Liver (tissue), 9 donors: ENCODE data around the gene SMYD3. TPM values are rescaled to one million over a fixed set of nuclear protein-coding genes. Genes with fewer than 3 reads are reported as not detected.

ENCODE experiments used
- DNase-seq: peaks from one replicate; pipeline ENCODE4 v3.0.0-alpha.2; 2017; ENCODE audit warnings: low spot score
- H3K27ac ChIP-seq, 2 donors: one replicate each; pipeline ENCODE4 v1.7.0; 2013; ENCODE audit warnings: inconsistent platforms in 2 of 2, low read length in 2 of 2, control low read depth in 1 of 2, low read depth in 1 of 2, mild to moderate bottlenecking in 1 of 2
- H3K27me3 ChIP-seq, 4 donors: one replicate each; pipeline versions ENCODE4 v1.6.1 to v1.7.0; 2013; ENCODE audit warnings: low read length in 3 of 4, inconsistent platforms in 1 of 4, mild to moderate bottlenecking in 1 of 4, moderate library complexity in 1 of 4; ENCODE audit not compliant: control insufficient read depth in 4 of 4, insufficient read depth in 4 of 4
- H3K36me3 ChIP-seq, 4 donors: one replicate each; pipeline versions ENCODE4 v1.6.1 to v1.7.0; 2013; ENCODE audit warnings: low read length in 3 of 4, mild to moderate bottlenecking in 3 of 4, low read depth in 1 of 4, moderate library complexity in 1 of 4; ENCODE audit not compliant: control insufficient read depth in 4 of 4, insufficient read depth in 3 of 4
- H3K4me1 ChIP-seq, 4 donors: one replicate each; pipeline versions ENCODE4 v1.6.1 to v1.7.0; 2013; ENCODE audit warnings: low read length in 3 of 4, mild to moderate bottlenecking in 3 of 4, moderate library complexity in 1 of 4; ENCODE audit not compliant: control insufficient read depth in 4 of 4, insufficient read depth in 4 of 4
- H3K4me3 ChIP-seq, 3 donors: one replicate each; pipeline versions ENCODE4 v1.6.1 to v1.7.0; 2013; ENCODE audit warnings: low read length in 3 of 3, control low read depth in 1 of 3, low read depth in 1 of 3, mild to moderate bottlenecking in 1 of 3
- H3K9ac ChIP-seq, 2 donors: one replicate each; pipeline ENCODE4 v1.7.0; 2013; ENCODE audit warnings: low read length in 2 of 2, mild to moderate bottlenecking in 2 of 2, moderate library complexity in 2 of 2, control low read depth in 1 of 2, low read depth in 1 of 2
- H3K9me3 ChIP-seq, 4 donors: one replicate each; pipeline versions ENCODE4 v1.6.1 to v1.7.0; 2013; ENCODE audit warnings: low read length in 3 of 4; ENCODE audit not compliant: control insufficient read depth in 4 of 4
- CTCF ChIP-seq: fragments of 150-350 bp; IDR thresholded peaks from 2 replicates; pipeline ENCODE4 v1.5.1; 2017; ENCODE audit warnings: improper control_type of control experiment, low read depth, low read length; ENCODE audit not compliant: missing input control
- EGR1 ChIP-seq, 2 donors: IDR thresholded peaks; 2 replicates each; pipeline ENCODE4 v1.6.1; 2016 to 2018; ENCODE audit warnings: antibody characterized with exemption in 2 of 2, low read depth in 2 of 2
- FOXA1 ChIP-seq: IDR thresholded peaks from 2 replicates; pipeline ENCODE4 v1.6.1; 2016; ENCODE audit warnings: antibody characterized with exemption
- GABPA ChIP-seq, 2 donors: IDR thresholded peaks in 1 of 2; conservative IDR thresholded peaks in 1 of 2; 2 replicates each; pipeline ENCODE4 v1.6.1; 2016; ENCODE audit warnings: antibody characterized with exemption in 2 of 2, mild to moderate bottlenecking in 1 of 2, moderate library complexity in 1 of 2
- HNF4A ChIP-seq, 2 donors: conservative IDR thresholded peaks; 2 replicates each; pipeline ENCODE4 v1.6.1; 2016; ENCODE audit warnings: antibody characterized with exemption in 2 of 2, mild to moderate bottlenecking in 2 of 2
- HNF4G ChIP-seq: IDR thresholded peaks from 2 replicates; pipeline ENCODE4 v1.6.1; 2016; ENCODE audit warnings: antibody characterized with exemption
- JUND ChIP-seq, 2 donors: IDR thresholded peaks; 2 replicates each; pipeline ENCODE4 v1.6.1; 2016; ENCODE audit warnings: antibody characterized with exemption in 2 of 2
- MAX ChIP-seq: IDR thresholded peaks from 2 replicates; pipeline ENCODE4 v1.6.1; 2016; ENCODE audit warnings: antibody characterized with exemption
- NR2F2 ChIP-seq: IDR thresholded peaks from 2 replicates; pipeline ENCODE4 v1.6.1; 2016; ENCODE audit warnings: antibody characterized with exemption
- RAD21 ChIP-seq, 2 donors: IDR thresholded peaks; 2 replicates each; pipeline ENCODE4 v1.6.1; 2016; ENCODE audit warnings: antibody characterized with exemption in 2 of 2, mild to moderate bottlenecking in 2 of 2
- RXRA ChIP-seq, 2 donors: IDR thresholded peaks; 2 replicates each; pipeline ENCODE4 v1.6.1; 2017 to 2018; ENCODE audit warnings: antibody characterized with exemption in 2 of 2, mild to moderate bottlenecking in 1 of 2
- SP1 ChIP-seq: IDR thresholded peaks from 2 replicates; pipeline ENCODE4 v1.6.1; 2018; ENCODE audit warnings: antibody characterized with exemption, mild to moderate bottlenecking
- TAF1 ChIP-seq: conservative IDR thresholded peaks from 2 replicates; pipeline ENCODE4 v1.6.1; 2016; ENCODE audit warnings: antibody characterized with exemption, mild to moderate bottlenecking
- YY1 ChIP-seq: IDR thresholded peaks from 2 replicates; pipeline ENCODE4 v1.6.1; 2016; ENCODE audit warnings: antibody characterized with exemption, mild to moderate bottlenecking
- ZBTB33 ChIP-seq: IDR thresholded peaks from 2 replicates; pipeline ENCODE4 v1.6.1; 2016; ENCODE audit warnings: antibody characterized with exemption
- WGBS: extraction: QIAGEN DNeasy Blood & Tissue Kit; methylation state at CpG from one replicate; pipeline ENCODE4 v1.1.7; 2013; 5-methylcytosine and 5-hydroxymethylcytosine counted together
- polyA plus RNA-seq, 2 donors: library from polyadenylated mRNA; stranded (reverse) in 1 of 2; unstranded in 1 of 2; fragments of 200-250 nt in 1 of 2; fragments of >200 nt in 1 of 2; fragmentation: Nextera tagmentation in 1 of 2; extraction: Ambion mirVana in 1 of 2; gene quantifications; one replicate each; pipeline versions ENCODE4 v1.2.1 to v1.2.3, GENCODE V29; 2013 to 2015
- total RNA-seq, 2 donors: library from RNA; depleted of rRNA; stranded (reverse); fragments of >200 nt; gene quantifications; one replicate each; pipeline ENCODE4 v1.2.3, GENCODE V29; 2014
- TF ChIP-seq, protein P1 (sequence below): IDR thresholded peaks from 2 replicates; pipeline ENCODE4 v1.6.1; 2016; ENCODE audit warnings: antibody characterized with exemption, mild to moderate bottlenecking
- TF ChIP-seq, protein P2 (sequence below): IDR thresholded peaks from 2 replicates; pipeline ENCODE4 v1.6.1; 2016; ENCODE audit warnings: antibody characterized with exemption
- donor health status: healthy.
- donor health status: healthy.
- donor health status: healthy.
- donor health status: healthy.
- donor health status: healthy.

Gene SMYD3
- total and polyA plus RNA-seq, 4 donors, result 3.1 to 9.1 (median 8.0) TPM

DNA sequence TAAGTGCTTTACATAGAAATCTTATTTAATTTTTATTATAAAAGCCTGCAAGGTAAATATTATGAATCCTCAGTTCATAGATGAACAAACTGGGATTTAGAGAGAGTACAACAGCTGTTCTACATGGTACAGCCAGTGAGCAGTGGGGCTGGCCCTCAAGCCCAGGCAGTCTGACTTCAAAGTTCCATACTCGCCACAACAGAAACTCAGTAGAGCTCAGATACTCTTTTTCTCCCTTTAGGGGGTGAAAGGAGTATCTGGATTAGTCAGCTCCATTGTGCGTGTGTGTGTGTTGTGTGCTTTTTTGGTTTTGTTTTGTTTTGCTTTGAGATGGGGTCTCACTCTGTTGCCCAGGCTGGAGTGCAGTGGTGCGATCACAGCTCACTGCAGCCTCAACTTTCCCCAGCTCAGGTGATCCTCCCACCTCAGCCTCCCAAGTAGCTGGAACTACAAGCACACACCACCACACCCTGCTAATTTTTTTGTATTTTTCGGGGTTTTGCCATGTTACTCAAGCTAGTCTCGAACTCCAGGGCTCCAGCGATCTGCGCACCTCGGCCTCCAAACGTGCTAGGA lies 378.5 kb downstream of the SMYD3 start:
- no peak overlapping the region for H3K4me3 ChIP-seq
- DNase-seq, result no peak
- H3K36me3 ChIP-seq, result no peaks in the 10 kb centered on the region
- WGBS, result 96% methylated on average over 9 of the region's 9 CpGs
- H3K9me3 ChIP-seq, result no peaks in the 10 kb centered on the region
- no peaks in the 10 kb centered on the region for H3K4me1 ChIP-seq
- TF ChIP-seq MAX (no peak), RAD21 (IDR thresholded peaks at IDR 0.05) (no peak), CTCF (no peak), EGR1 (IDR thresholded peaks at IDR 0.05; ENCODE audit: low read depth in 2 of 2) (no peak)
- TF ChIP-seq, protein P1, sequence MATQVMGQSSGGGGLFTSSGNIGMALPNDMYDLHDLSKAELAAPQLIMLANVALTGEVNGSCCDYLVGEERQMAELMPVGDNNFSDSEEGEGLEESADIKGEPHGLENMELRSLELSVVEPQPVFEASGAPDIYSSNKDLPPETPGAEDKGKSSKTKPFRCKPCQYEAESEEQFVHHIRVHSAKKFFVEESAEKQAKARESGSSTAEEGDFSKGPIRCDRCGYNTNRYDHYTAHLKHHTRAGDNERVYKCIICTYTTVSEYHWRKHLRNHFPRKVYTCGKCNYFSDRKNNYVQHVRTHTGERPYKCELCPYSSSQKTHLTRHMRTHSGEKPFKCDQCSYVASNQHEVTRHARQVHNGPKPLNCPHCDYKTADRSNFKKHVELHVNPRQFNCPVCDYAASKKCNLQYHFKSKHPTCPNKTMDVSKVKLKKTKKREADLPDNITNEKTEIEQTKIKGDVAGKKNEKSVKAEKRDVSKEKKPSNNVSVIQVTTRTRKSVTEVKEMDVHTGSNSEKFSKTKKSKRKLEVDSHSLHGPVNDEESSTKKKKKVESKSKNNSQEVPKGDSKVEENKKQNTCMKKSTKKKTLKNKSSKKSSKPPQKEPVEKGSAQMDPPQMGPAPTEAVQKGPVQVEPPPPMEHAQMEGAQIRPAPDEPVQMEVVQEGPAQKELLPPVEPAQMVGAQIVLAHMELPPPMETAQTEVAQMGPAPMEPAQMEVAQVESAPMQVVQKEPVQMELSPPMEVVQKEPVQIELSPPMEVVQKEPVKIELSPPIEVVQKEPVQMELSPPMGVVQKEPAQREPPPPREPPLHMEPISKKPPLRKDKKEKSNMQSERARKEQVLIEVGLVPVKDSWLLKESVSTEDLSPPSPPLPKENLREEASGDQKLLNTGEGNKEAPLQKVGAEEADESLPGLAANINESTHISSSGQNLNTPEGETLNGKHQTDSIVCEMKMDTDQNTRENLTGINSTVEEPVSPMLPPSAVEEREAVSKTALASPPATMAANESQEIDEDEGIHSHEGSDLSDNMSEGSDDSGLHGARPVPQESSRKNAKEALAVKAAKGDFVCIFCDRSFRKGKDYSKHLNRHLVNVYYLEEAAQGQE, result no peak
- TF ChIP-seq, protein P2, sequence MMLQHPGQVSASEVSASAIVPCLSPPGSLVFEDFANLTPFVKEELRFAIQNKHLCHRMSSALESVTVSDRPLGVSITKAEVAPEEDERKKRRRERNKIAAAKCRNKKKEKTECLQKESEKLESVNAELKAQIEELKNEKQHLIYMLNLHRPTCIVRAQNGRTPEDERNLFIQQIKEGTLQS, result no peak
- no peak overlapping the region for H3K27ac ChIP-seq
- H3K27me3 ChIP-seq, result no peaks in the 10 kb centered on the region
- no peak overlapping the region for H3K9ac ChIP-seq

DNA sequence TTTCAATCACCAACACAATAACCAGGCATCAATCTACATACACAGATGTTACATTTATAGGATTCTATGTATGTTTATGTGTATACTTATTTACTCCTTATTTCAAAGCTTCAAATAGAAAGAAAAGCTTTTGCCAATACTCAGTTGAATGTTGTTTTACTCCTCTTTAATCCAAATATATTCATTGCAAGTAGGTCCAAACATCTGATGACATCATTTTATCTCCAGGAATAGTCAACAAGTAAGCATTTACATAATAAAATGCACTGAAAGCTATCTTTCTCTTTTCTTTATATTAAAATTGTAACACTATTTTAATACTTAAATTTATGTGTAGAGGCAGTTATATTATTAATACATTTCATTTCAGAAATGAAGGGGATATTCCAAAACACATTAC lies 380.5 kb downstream of the SMYD3 start:
- Histone ChIP-seq H3K9me3 (no peaks in the 10 kb centered on the region), H3K27me3 (no peaks in the 10 kb centered on the region), H3K4me3 (no peak overlapping the region), H3K9ac (no peak overlapping the region), H3K36me3 (no peaks in the 10 kb centered on the region), H3K4me1 (no peaks in the 10 kb centered on the region), H3K27ac (no peak overlapping the region)
- no peak for DNase-seq
- TF ChIP-seq, protein P1, result no peak
- TF ChIP-seq HNF4A (conservative IDR thresholded peaks at IDR 0.05) (no peak), HNF4G (no peak), TAF1 (no peak), SP1 (no peak), EGR1 (IDR thresholded peaks at IDR 0.05; ENCODE audit: low read depth in 2 of 2) (no peak), MAX (no peak), GABPA (IDR thresholded peaks at IDR 0.05 in 1 of 2, conservative IDR thresholded peaks at IDR 0.05 in 1 of 2) (no peak), FOXA1 (no peak), RXRA (IDR thresholded peaks at IDR 0.05) (no peak), RAD21 (IDR thresholded peaks at IDR 0.05) (no peak), JUND (IDR thresholded peaks at IDR 0.05) (no peak), NR2F2 (no peak), YY1 (no peak), ZBTB33 (no peak)
- TF ChIP-seq, protein P2, result no peak
